HCT116 (cell line): ENCODE results near the gene METRN.

Source experiments
- CEBPB ChIP-seq: IDR thresholded peaks from 2 replicates; pipeline ENCODE4 v1.6.1; 2012; ENCODE audit warnings: low read depth
- ELF1 ChIP-seq: IDR thresholded peaks from 2 replicates; pipeline ENCODE4 v1.6.1; 2012; ENCODE audit warnings: low read depth, borderline replicate concordance
- EZH2 ChIP-seq: fragments of 200-600 bp; sonication (generic); IDR thresholded peaks from 2 replicates; pipeline ENCODE4 v1.6.1; 2017; ENCODE audit warnings: antibody characterized with exemption, mixed run types
- EZH2phosphoT487 ChIP-seq: fragments of 200-600 bp; IDR thresholded peaks from 2 replicates; pipeline ENCODE4 v1.6.1; 2018; ENCODE audit warnings: antibody characterized with exemption, borderline replicate concordance
- JUND ChIP-seq: IDR thresholded peaks from 2 replicates; pipeline ENCODE4 v1.6.1; 2012
- POLR2A ChIP-seq: IDR thresholded peaks from 2 replicates; pipeline ENCODE4 v1.7.0; 2011; ENCODE audit warnings: borderline replicate concordance; ENCODE audit not compliant: insufficient read depth, insufficient read length; ENCODE audit errors: extremely low read depth
- SRF ChIP-seq: IDR thresholded peaks from 2 replicates; pipeline ENCODE4 v1.6.1; 2012; ENCODE audit warnings: low read depth
- ZFX ChIP-seq: fragments of 450-650 bp; IDR thresholded peaks from 2 replicates; pipeline ENCODE4 v1.6.1; 2017
- ZNF274 ChIP-seq: fragments of 200-500 bp; sonication (Bioruptor generic); IDR thresholded peaks from 2 replicates; pipeline ENCODE4 v1.6.1; 2014; ENCODE audit warnings: mild to moderate bottlenecking, low read depth, low read length, inconsistent platforms
- TF ChIP-seq, protein P1 (sequence below), 3 experiments: fragments of 200-600 bp in 1 of 3; sonication (generic) in 1 of 3; IDR thresholded peaks in 2 of 3; conservative IDR thresholded peaks in 1 of 3; 2 replicates each; pipeline ENCODE4 v1.5.1; 2012 to 2017; ENCODE audit warnings: low read depth in 2 of 3, low read length in 2 of 3, antibody characterized with exemption in 1 of 3, borderline replicate concordance in 1 of 3, control low read depth in 1 of 3, mild to moderate bottlenecking in 1 of 3, mixed read lengths in 1 of 3, mixed run types in 1 of 3, moderate library complexity in 1 of 3; ENCODE audit not compliant: insufficient read depth in 1 of 3
- TF ChIP-seq, protein P2 (sequence below): IDR thresholded peaks from 2 replicates; pipeline ENCODE4 v1.6.1; 2011; ENCODE audit warnings: mild to moderate bottlenecking, low read length, moderate library complexity; ENCODE audit not compliant: insufficient replicate concordance; ENCODE audit errors: extremely low read depth
- TF ChIP-seq, protein P3 (sequence below): IDR thresholded peaks from 2 replicates; pipeline ENCODE4 v1.6.1; 2012; ENCODE audit warnings: low read depth

- TF ChIP-seq, protein P1, sequence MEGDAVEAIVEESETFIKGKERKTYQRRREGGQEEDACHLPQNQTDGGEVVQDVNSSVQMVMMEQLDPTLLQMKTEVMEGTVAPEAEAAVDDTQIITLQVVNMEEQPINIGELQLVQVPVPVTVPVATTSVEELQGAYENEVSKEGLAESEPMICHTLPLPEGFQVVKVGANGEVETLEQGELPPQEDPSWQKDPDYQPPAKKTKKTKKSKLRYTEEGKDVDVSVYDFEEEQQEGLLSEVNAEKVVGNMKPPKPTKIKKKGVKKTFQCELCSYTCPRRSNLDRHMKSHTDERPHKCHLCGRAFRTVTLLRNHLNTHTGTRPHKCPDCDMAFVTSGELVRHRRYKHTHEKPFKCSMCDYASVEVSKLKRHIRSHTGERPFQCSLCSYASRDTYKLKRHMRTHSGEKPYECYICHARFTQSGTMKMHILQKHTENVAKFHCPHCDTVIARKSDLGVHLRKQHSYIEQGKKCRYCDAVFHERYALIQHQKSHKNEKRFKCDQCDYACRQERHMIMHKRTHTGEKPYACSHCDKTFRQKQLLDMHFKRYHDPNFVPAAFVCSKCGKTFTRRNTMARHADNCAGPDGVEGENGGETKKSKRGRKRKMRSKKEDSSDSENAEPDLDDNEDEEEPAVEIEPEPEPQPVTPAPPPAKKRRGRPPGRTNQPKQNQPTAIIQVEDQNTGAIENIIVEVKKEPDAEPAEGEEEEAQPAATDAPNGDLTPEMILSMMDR (IDR thresholded peaks at IDR 0.05 in 2 of 3, conservative IDR thresholded peaks at IDR 0.05 in 1 of 3; ENCODE audit: borderline replicate concordance in 1 of 3, insufficient read depth in 1 of 3, low read depth in 2 of 3, low read length in 2 of 3) = no peak
- no peak for TF ChIP-seq ZFX
- TF ChIP-seq, protein P2, sequence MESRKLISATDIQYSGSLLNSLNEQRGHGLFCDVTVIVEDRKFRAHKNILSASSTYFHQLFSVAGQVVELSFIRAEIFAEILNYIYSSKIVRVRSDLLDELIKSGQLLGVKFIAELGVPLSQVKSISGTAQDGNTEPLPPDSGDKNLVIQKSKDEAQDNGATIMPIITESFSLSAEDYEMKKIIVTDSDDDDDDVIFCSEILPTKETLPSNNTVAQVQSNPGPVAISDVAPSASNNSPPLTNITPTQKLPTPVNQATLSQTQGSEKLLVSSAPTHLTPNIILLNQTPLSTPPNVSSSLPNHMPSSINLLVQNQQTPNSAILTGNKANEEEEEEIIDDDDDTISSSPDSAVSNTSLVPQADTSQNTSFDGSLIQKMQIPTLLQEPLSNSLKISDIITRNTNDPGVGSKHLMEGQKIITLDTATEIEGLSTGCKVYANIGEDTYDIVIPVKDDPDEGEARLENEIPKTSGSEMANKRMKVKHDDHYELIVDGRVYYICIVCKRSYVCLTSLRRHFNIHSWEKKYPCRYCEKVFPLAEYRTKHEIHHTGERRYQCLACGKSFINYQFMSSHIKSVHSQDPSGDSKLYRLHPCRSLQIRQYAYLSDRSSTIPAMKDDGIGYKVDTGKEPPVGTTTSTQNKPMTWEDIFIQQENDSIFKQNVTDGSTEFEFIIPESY = no peak
- TF ChIP-seq, protein P3, sequence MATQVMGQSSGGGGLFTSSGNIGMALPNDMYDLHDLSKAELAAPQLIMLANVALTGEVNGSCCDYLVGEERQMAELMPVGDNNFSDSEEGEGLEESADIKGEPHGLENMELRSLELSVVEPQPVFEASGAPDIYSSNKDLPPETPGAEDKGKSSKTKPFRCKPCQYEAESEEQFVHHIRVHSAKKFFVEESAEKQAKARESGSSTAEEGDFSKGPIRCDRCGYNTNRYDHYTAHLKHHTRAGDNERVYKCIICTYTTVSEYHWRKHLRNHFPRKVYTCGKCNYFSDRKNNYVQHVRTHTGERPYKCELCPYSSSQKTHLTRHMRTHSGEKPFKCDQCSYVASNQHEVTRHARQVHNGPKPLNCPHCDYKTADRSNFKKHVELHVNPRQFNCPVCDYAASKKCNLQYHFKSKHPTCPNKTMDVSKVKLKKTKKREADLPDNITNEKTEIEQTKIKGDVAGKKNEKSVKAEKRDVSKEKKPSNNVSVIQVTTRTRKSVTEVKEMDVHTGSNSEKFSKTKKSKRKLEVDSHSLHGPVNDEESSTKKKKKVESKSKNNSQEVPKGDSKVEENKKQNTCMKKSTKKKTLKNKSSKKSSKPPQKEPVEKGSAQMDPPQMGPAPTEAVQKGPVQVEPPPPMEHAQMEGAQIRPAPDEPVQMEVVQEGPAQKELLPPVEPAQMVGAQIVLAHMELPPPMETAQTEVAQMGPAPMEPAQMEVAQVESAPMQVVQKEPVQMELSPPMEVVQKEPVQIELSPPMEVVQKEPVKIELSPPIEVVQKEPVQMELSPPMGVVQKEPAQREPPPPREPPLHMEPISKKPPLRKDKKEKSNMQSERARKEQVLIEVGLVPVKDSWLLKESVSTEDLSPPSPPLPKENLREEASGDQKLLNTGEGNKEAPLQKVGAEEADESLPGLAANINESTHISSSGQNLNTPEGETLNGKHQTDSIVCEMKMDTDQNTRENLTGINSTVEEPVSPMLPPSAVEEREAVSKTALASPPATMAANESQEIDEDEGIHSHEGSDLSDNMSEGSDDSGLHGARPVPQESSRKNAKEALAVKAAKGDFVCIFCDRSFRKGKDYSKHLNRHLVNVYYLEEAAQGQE = no peak
- no peak for TF ChIP-seq CEBPB
- TF ChIP-seq POLR2A = no peak
- TF ChIP-seq ZNF274 = no peak
- no peak for TF ChIP-seq JUND
- no peak for TF ChIP-seq SRF
- no peak for TF ChIP-seq EZH2phosphoT487
- TF ChIP-seq EZH2 = no peak
- TF ChIP-seq ELF1 = no peak
Observed at GRCh38 chr16:678858-679813, 35.8 kb upstream of the METRN start.
